HUES6 (cell line): Measurements from ENCODE around the gene FNBP1.
"Not testable (repeated sequence)": the region's sequence is repeated elsewhere in the genome, so short reads cannot be mapped to it uniquely, and the experiment has no call there.

Source experiments
- H3K27ac ChIP-seq: 2 replicates; pipeline ENCODE4 v1.7.0; 2013; ENCODE audit warnings: low read depth, mild to moderate bottlenecking, low read length, inconsistent platforms
- H3K27me3 ChIP-seq: 2 replicates; pipeline ENCODE4 v1.6.1; 2013; ENCODE audit warnings: low read length; ENCODE audit not compliant: control insufficient read depth, insufficient read depth
- H3K36me3 ChIP-seq: 2 replicates; pipeline ENCODE4 v1.6.1; 2013; ENCODE audit warnings: low read length; ENCODE audit not compliant: control insufficient read depth, insufficient read depth
- H3K4me1 ChIP-seq: 2 replicates; pipeline ENCODE4 v1.6.1; 2013; ENCODE audit warnings: low read length; ENCODE audit not compliant: control insufficient read depth, insufficient read depth
- H3K4me3 ChIP-seq: 2 replicates; pipeline ENCODE4 v1.5.1; 2013; ENCODE audit warnings: low read depth, low read length
- H3K9ac ChIP-seq: one replicate; pipeline ENCODE4 v1.6.1; 2013; ENCODE audit warnings: mild to moderate bottlenecking, low read length
- H3K9me3 ChIP-seq: 2 replicates; pipeline ENCODE4 v1.6.1; 2013; ENCODE audit warnings: low read depth, low read length; ENCODE audit not compliant: control insufficient read depth, insufficient read depth

Gene FNBP1

DNA sequence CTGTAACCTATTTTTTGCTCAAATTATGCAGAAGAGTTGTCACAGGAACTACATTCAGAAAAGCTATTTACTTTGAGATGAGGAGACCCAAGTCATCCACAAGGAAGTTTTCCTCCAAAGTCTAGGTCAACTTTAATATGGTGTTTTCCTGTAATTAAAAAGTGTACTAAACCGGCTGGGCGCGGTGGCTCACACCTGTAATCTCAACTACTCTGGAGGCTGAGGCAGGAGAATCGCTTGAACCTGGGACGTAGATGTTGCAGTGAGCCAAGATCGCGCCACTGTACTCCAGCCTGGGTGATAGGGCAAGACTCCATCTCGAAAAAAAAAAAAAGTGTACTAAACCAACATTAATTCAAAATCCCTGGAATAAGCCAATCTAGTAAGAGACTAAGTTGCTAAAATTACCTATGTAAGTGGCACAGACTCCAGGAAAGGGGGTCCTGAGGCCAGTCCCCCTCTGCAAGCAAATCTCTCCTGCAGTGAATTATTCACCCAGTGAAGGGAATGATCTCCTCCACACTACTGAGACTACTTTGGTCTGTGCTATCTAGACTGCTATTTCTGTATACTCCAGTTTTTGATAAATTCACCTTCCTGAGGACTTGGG, 38.9 kb downstream of the FNBP1 start:
- Histone ChIP-seq H3K4me1 (no peaks in the 10 kb centered on the region), H3K27ac (no peak overlapping the region), H3K4me3 (no peak overlapping the region), H3K27me3 (no peaks in the 10 kb centered on the region), H3K9me3 (no peaks in the 10 kb centered on the region), H3K9ac (no peak overlapping the region), H3K36me3 (no peaks in the 10 kb centered on the region)

DNA sequence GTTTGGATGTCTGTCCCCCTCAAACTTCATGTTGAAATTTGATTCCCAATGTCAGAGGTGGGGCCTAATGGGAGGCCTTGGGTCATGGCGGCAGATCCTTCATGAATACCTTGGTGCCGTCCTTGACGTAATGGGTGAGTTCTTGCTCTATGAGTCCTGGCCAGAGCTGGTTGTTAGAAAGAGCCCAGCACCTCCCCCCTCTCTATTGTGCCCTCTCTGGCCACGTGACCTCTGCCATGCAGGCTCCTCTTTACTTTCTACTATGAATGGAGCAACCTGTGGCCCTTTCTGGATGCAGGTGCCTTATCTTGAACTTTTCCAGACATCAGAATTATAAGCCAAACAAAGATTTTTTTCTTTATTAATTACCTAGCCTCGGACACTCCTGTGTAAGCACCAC, 40.7 kb downstream of the FNBP1 start:
- Histone ChIP-seq H3K4me1 (no peaks in the 10 kb centered on the region), H3K9me3 (no peaks in the 10 kb centered on the region), H3K9ac (no peak overlapping the region), H3K4me3 (no peak overlapping the region), H3K36me3 (no peaks in the 10 kb centered on the region), H3K27me3 (no peaks in the 10 kb centered on the region), H3K27ac (no peak overlapping the region)

DNA sequence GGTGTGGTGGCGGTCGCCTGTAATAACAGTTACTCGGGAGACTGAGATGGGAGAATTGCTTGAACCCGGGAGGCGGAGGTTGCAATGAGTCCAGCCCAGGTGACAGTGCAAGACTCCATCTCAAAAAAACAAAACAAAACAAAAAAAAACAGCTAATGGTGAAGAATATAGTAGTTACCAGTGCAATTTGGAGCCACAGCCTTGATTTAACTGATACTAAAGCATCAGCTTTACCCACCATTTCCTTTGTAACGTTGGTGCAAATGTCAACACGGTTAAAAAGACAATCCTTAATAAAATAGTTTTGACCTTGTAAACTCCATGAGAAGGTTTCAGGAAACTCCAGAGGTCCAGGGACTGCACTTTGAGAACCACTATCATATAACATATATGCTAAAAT, 41.8 kb downstream of the FNBP1 start:
- peaks cover 4% of the 10 kb centered on the region; the same call in 1 of the 2 replicates for H3K9me3 ChIP-seq
- H3K4me1 ChIP-seq = no peaks in the 10 kb centered on the region
- no peak overlapping the region for H3K4me3 ChIP-seq
- no peaks in the 10 kb centered on the region for H3K27me3 ChIP-seq
- H3K9ac ChIP-seq = no peak overlapping the region
- H3K27ac ChIP-seq = no peak overlapping the region
- no peaks in the 10 kb centered on the region for H3K36me3 ChIP-seq

DNA sequence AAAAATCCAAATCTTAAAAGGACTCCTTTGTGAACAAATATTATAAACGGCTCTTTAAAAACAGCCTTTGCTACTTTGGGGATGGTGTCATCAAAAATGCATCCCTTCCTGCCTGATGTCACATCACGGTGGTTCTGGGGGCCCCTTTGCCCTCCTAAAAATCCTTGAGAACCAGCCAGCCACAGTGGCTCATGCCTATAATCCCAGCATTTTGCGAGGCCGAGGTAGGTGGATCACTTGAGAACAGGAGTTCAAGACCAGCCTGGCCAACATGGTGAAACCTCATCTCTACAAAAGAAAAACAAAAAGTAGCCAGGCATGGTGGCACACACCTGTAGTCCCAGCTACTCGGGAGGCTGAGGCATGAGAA, 43.9 kb downstream of the FNBP1 start:
- H3K27me3 ChIP-seq = no peaks in the 10 kb centered on the region

DNA sequence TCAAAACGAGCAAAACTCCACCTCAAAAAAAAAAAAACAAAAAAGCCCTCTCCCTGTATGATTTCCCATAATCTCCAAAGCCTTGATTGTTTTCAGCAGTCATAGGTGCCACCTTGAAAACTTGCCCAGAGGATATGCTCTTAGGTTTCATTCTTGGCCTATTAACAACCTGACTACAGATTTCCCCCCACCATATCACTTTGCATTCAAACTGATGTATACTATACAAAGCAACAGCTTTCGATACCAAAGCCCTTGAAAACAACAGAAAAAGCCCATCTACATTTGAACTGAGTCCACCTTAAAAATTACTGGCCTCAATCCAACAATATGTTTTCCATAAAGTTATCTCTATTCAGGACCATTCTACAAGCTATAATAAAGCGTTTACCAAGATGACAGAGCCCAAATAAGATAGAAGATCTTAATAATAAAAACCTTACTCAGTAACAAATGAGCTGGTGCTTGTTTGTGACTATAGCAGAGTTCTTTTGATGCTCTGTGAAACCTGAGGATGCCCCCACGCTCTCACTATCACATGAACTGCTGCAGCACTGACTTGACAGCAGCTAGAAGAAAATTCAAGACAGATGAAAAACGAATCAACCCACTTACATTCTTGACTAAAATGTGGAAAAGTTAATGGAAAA, 44.4 kb downstream of the FNBP1 start:
- H3K27ac ChIP-seq = no peak overlapping the region
- H3K4me3 ChIP-seq = no peak overlapping the region
- H3K27me3 ChIP-seq = no peaks in the 10 kb centered on the region
- H3K9ac ChIP-seq = no peak overlapping the region
- no peaks in the 10 kb centered on the region for H3K36me3 ChIP-seq
- peaks cover 4% of the 10 kb centered on the region; the same call in 1 of the 2 replicates for H3K9me3 ChIP-seq
- peaks cover 4% of the 10 kb centered on the region; the same call in 1 of the 2 replicates for H3K4me1 ChIP-seq

More for the DNA sequence above, 43.9 kb downstream of the FNBP1 start:
- no peaks in the 10 kb centered on the region for H3K36me3 ChIP-seq
- H3K4me3 ChIP-seq = no peak overlapping the region
- no peak overlapping the region for H3K9ac ChIP-seq
- peaks cover 4% of the 10 kb centered on the region; the same call in 1 of the 2 replicates for H3K4me1 ChIP-seq
- no peak overlapping the region for H3K27ac ChIP-seq
- peaks cover 4% of the 10 kb centered on the region; the same call in 1 of the 2 replicates for H3K9me3 ChIP-seq

DNA sequence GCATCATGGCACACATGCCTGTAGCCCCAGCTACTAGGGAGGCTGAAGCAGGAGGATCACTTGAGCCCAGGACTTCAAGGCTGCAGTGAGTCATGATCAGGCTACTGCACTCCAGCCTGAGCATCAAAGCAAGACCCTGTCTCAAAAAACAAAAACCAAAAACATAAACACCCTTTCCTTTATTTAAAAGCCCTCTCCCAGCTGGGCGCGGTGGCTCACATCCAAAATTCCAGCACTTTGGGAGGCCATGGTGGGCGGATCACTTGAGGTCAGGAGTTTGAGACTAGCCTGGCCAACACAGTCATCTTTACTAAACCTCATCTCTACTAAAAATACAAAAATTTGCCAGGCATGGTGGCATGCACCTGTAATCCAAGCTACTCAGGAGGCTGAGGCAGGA, 45.3 kb downstream of the FNBP1 start:
- not testable (repeated sequence) for H3K27me3 ChIP-seq, H3K27ac ChIP-seq, H3K9me3 ChIP-seq, H3K4me1 ChIP-seq, H3K9ac ChIP-seq, H3K4me3 ChIP-seq, H3K36me3 ChIP-seq

DNA sequence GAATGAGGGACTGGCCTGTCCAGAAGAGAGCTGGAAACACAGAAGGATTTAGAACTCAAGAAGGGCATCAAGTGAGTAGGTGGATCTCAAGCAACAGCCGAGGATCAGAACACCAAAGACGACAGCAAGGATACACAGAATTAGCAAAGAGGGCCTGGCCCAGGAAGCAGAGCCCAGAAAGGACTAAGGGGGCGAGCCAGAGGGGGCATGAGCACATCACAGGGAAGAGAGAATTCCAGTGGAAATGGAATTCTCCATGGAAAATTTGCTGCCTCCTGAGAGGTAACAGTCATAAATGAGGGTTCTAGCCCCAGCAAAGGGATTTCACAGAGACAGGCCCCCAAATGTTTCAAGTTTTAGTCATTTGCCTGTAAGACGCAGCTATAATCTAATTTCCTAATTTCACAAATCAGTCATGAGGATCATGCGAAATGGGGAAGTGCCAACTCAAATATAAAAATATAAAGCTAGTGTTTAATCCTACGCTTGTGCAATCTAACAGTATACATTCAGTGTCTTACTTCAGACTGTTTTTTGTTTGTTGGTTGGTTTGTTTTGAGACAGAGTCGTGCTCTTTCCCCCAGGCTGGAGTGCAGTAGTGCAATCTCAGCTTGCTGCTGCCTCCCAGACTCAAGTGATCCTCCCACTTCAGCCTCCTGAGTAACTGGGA, 46.7 kb downstream of the FNBP1 start:
- H3K9ac ChIP-seq = no peak overlapping the region
- H3K27ac ChIP-seq = no peak overlapping the region
- no peak overlapping the region for H3K4me3 ChIP-seq

DNA sequence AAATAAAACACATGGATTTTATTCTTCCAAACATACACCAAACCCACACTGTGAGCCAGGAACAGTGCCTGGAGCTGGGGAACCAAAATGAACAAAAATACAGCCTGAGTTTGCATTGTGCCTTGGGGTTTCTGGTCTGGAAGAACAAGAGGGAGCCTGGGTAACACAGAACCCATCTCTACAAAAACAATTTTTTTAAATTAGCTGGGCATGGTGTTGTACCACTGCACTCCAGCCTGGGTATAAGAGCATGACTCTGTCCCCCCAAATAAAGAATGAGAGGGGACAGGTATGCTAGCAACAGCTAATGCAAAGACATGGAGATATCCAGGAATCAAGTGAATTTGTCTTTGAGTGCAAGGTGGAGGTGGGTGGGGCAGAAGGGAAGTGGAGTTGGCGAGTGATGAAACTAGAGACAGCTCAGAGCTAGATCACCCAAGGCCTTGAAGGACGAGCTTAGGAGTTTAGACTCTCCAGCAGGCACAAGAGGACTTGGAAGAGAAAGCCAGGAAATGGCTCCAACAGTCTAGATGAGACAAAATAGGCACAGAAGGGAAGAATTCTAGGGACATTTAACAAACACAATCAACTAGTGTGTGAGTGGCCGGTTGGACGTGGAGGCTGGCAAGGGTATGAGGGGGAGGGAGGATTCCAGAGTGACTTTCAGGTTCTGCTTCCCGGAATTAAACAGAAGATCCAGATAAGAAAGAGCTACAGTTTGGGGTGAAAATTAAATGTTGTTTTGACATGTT, 47.4 kb downstream of the FNBP1 start:
- Histone ChIP-seq H3K9me3 (peaks cover 4% of the 10 kb centered on the region; the same call in 1 of the 2 replicates), H3K27ac (no peak overlapping the region), H3K36me3 (0 out of 2 replicates have a peak, but pooled peaks cover 4% of the 10 kb centered on the region), H3K27me3 (no peaks in the 10 kb centered on the region), H3K4me3 (no peak overlapping the region), H3K4me1 (peaks cover 4% of the 10 kb centered on the region; the same call in 1 of the 2 replicates), H3K9ac (no peak overlapping the region)

More for the DNA sequence above, 46.7 kb downstream of the FNBP1 start:
- peaks cover 4% of the 10 kb centered on the region; the same call in 1 of the 2 replicates for H3K4me1 ChIP-seq
- H3K9me3 ChIP-seq = peaks cover 4% of the 10 kb centered on the region; the same call in 1 of the 2 replicates
- 0 out of 2 replicates have a peak, but pooled peaks cover under 1% of the 10 kb centered on the region for H3K36me3 ChIP-seq
- H3K27me3 ChIP-seq = no peaks in the 10 kb centered on the region

DNA sequence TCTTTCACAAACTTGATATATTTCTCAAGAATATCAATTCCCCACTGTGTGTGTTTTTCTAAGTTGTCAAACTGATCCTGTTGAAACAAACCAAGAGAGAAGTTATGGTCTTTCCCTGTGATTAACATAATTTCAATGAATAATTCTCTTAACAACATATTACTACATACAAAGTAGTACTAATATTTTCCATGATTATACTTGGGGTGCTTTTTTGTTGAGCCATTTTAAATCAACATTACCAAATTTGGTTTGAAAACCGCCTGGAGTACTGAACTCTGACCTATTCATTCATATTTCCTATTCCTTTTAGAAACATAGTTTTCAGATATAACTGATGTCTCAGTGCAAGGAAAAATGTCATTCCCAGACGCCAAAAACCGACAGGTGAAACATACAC, 48.1 kb downstream of the FNBP1 start:
- Histone ChIP-seq H3K27ac (no peak overlapping the region), H3K4me3 (no peak overlapping the region), H3K9me3 (peaks cover 4% of the 10 kb centered on the region; the same call in 1 of the 2 replicates), H3K4me1 (peaks cover 4% of the 10 kb centered on the region; the same call in 1 of the 2 replicates), H3K9ac (no peak overlapping the region), H3K36me3 (0 out of 2 replicates have a peak, but pooled peaks cover 4% of the 10 kb centered on the region), H3K27me3 (no peaks in the 10 kb centered on the region)

DNA sequence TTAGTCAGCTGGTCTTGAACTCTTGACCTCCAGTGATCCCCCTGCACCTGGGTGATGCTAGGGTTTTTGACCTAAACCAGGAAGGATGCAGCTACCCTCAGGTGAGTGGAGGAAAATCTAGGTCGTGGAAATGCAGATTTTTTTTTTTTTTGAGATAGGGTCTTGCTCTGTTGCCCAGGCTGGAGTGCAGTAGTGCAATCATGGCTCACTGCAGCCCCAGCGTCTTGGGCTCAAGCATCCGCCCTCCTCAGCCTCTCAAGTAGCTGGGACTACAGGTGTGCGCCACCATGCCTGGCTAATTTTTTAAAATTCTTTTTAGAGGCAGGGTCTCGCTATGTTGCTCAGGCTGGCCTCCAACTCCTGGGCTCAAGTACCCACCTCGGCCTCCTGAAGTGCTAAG, 51.9 kb downstream of the FNBP1 start:
- H3K27me3 ChIP-seq, H3K27ac ChIP-seq: not testable (repeated sequence)
- peaks cover 15% of the 10 kb centered on the region; the same call in 1 of the 2 replicates for H3K4me1 ChIP-seq

More for the DNA sequence above, 51.9 kb downstream of the FNBP1 start:
- not testable (repeated sequence) for H3K36me3 ChIP-seq, H3K9ac ChIP-seq, H3K9me3 ChIP-seq, H3K4me3 ChIP-seq
